K562 (cell line): ENCODE measurements around the gene HSD17B11. TPM values are rescaled to one million over a fixed set of nuclear protein-coding genes. Genes with fewer than 3 reads are reported as not detected.

ENCODE experiments used
- ATAC-seq: fragments of 200-7000 bp; cut with Tn5 transposase; 3 replicates; pipeline ENCODE4 v1.9.1; 2020; ENCODE audit warnings: moderate library complexity
- BruUV-seq: library from RNA; stranded (reverse); fragments of 400-500 nt; replicated peaks from 2 replicates; lab custom pipeline; 2021; lab: Mats Ljungman, UMichigan
- CTCF ChIA-PET: fragments of 300-600 bp; formaldehyde crosslinking; extraction: SDS; loops from one replicate; lab custom pipeline; 2021; ENCODE audit warnings: low intra/inter-chr PET ratio; lab: Yijun Ruan, JAX
- POLR2A ChIA-PET: fragments of 300-600, 350-650 bp; sonication (Branson Sonifier 250); formaldehyde crosslinking; extraction: SDS; loops from one replicate; lab custom pipeline; 2021; ENCODE audit warnings: antibody characterized with exemption, inconsistent platforms; lab: Yijun Ruan, JAX
- DNase-seq, 4 experiments: peaks; one replicate each; pipeline versions ENCODE4 v3.0.0 to v3.0.0-alpha.2; 2011 to 2018; ENCODE audit warnings: low spot score in 3 of 4, mixed read lengths in 3 of 4; ENCODE audit errors: extremely low read depth in 1 of 4
- FAIRE-seq: peaks from 2 replicates; lab custom pipeline; 2011; peaks lifted over from hg19 to GRCh38; lab: Jason Lieb, UNC
- H2AFZ ChIP-seq: 2 replicates; pipeline ENCODE4 v1.6.0; 2011; ENCODE audit warnings: low read depth, low read length, control low read depth, inconsistent platforms
- H3K27ac ChIP-seq: fragments of 200-600 bp; 3 replicates; pipeline ENCODE4 v1.8.0; 2011; ENCODE audit warnings: low read depth, mild to moderate bottlenecking, control low read depth, inconsistent platforms, low read length, moderate library complexity, mixed read lengths; ENCODE audit errors: extremely low read depth
- H3K27me3 ChIP-seq, 2 experiments: fragments of 300-600 bp in 1 of 2; 2 replicates in 1 of 2; 3 replicates in 1 of 2; pipeline versions ENCODE4 v1.6.0 to v1.8.0; 2011; ENCODE audit warnings: inconsistent platforms in 2 of 2, low read length in 2 of 2, mild to moderate bottlenecking in 1 of 2, mixed read lengths in 1 of 2, moderate library complexity in 1 of 2; ENCODE audit not compliant: control insufficient read depth in 2 of 2, insufficient read depth in 2 of 2
- H3K36me3 ChIP-seq: fragments of 300-600 bp; 3 replicates; pipeline ENCODE4 v1.8.0; 2011; ENCODE audit warnings: mild to moderate bottlenecking, low read length, inconsistent platforms; ENCODE audit not compliant: control insufficient read depth, insufficient read depth
- H3K4me1 ChIP-seq, 2 experiments: fragments of 200-600 bp in 1 of 2; replicated peaks in 1 of 2; 2 replicates in 1 of 2; 3 replicates in 1 of 2; pipeline versions ENCODE4 v1.5.1 to v1.8.0; 2011; ENCODE audit warnings: inconsistent platforms in 2 of 2, low read length in 2 of 2, mild to moderate bottlenecking in 1 of 2, mixed read lengths in 1 of 2, moderate library complexity in 1 of 2; ENCODE audit not compliant: control insufficient read depth in 2 of 2, insufficient read depth in 2 of 2
- H3K4me2 ChIP-seq: 2 replicates; pipeline ENCODE4 v1.6.1; 2011; ENCODE audit warnings: low read length, control low read depth, inconsistent platforms, mixed read lengths; ENCODE audit not compliant: insufficient read depth
- H3K4me3 ChIP-seq: fragments of 200-600 bp; sonication (generic), shearing (Covaris generic); 2 replicates; pipeline ENCODE4 v1.5.1; 2016; ENCODE audit warnings: control low read depth, inconsistent platforms
- H3K79me2 ChIP-seq: fragments of 200-600 bp; 3 replicates; pipeline ENCODE4 v1.8.0; 2011; ENCODE audit warnings: low read length, inconsistent platforms; ENCODE audit not compliant: control insufficient read depth, insufficient read depth
- H3K9ac ChIP-seq, 2 experiments: 2 replicates each; pipeline versions ENCODE4 v1.6.0 to v1.6.1; 2011; ENCODE audit warnings: low read depth in 2 of 2, low read length in 2 of 2, control low read depth in 1 of 2, inconsistent platforms in 1 of 2, mild to moderate bottlenecking in 1 of 2, mixed read lengths in 1 of 2; ENCODE audit not compliant: insufficient read depth in 1 of 2
- H3K9me1 ChIP-seq: one replicate; pipeline ENCODE4 v1.6.0; 2011; ENCODE audit warnings: inconsistent platforms, mild to moderate bottlenecking, low read length, moderate library complexity; ENCODE audit not compliant: control insufficient read depth, insufficient read depth
- H3K9me3 ChIP-seq: replicated peaks from 2 replicates; pipeline ENCODE4 v1.5.1; 2011; ENCODE audit warnings: low read depth, low read length, inconsistent platforms; ENCODE audit not compliant: control insufficient read depth, insufficient read depth
- H4K20me1 ChIP-seq: replicated peaks from 2 replicates; pipeline ENCODE4 v1.6.1; 2011; ENCODE audit warnings: low read length, inconsistent platforms, mixed read lengths; ENCODE audit not compliant: control insufficient read depth, insufficient read depth
- HOXB6 ChIP-seq: fragments of 250-450 bp; sonication (Bioruptor Pico); IDR thresholded peaks from 2 replicates; pipeline ENCODE4 v1.5.1; 2022; ENCODE audit warnings: mild to moderate bottlenecking, borderline replicate concordance
- PKNOX1 ChIP-seq: fragments of 450-650 bp; IDR thresholded peaks from 2 replicates; pipeline ENCODE4 v1.6.1; 2016
- SPI1 ChIP-seq: IDR thresholded peaks from 2 replicates; pipeline ENCODE4 v1.6.1; 2011; ENCODE audit warnings: low read depth, low read length, control low read depth, borderline replicate concordance
- ZBTB40 ChIP-seq, 2 experiments: fragments of 450-650 bp in 1 of 2; sonication (generic) in 1 of 2; formaldehyde crosslinking in 1 of 2; IDR thresholded peaks; 2 replicates each; pipeline versions ENCODE4 v1.7.1 to v1.9.0; 2016 to 2022; ENCODE audit warnings: inconsistent platforms in 1 of 2, mild to moderate bottlenecking in 1 of 2, missing genetic modification reagents in 1 of 2
- WGBS: fragments of 100-300 bp; shearing (Covaris generic); methylation state at CpG from one replicate; pipeline ENCODE4 v1.1.6; 2016; ENCODE audit warnings: low coverage, mixed read lengths; ENCODE audit not compliant: insufficient coverage; ENCODE audit errors: missing lambda C conversion rate; 5-methylcytosine and 5-hydroxymethylcytosine counted together
- in situ Hi-C: fragments of 300-500 bp; cut with MboI; formaldehyde crosslinking; loops from 4 replicates; pipeline ENCODE4 v1.15.0; 2018; ENCODE audit warnings: inconsistent platforms, mixed read lengths
- intact Hi-C: fragments of 100-400 bp; cut with micrococcal nuclease; formaldehyde crosslinking; loops from 2 replicates; pipeline ENCODE4 v1.14.2; 2022
- polyA plus RNA-seq, 8 experiments: library from polyadenylated mRNA; depleted of rRNA in 4 of 8; stranded (reverse) in 5 of 8; unstranded in 3 of 8; fragments of >200 nt; fragmentation: Nextera tagmentation in 2 of 8; fragmentation: Illumina TruSeq in 1 of 8; extraction: Ambion mirVana in 2 of 8; extraction: Trizol in 1 of 8; gene quantifications; 2 replicates each; pipeline versions ENCODE4 v1.2.1 to v1.2.3, GENCODE V29; 2011 to 2014; ENCODE audit warnings: inconsistent platforms in 1 of 8, missing spikeins in 1 of 8
- total RNA-seq, 7 experiments: library from RNA; depleted of rRNA in 6 of 7; stranded (reverse); fragments of >200 nt in 6 of 7; fragmentation: Illumina TruSeq in 2 of 7; extraction: Trizol in 2 of 7; gene quantifications; 2 replicates each; pipeline versions ENCODE4 v1.2.1 to v1.2.3, GENCODE V29; 2011 to 2021; ENCODE audit warnings: low replicate concordance in 1 of 7

The HSD17B11 gene
- total and polyA plus RNA-seq, 9 of the 15 experiments (the other 6 are each of a cell fraction or from before 2014, with no cell fraction given) = 26.0 to 108 (median 81.0) TPM

GRCh38 chr4:87406462-87406861, 15.5 kb upstream of the HSD17B11 start:
- Histone ChIP-seq H3K36me3 (no peaks in the 10 kb centered on the region), H3K9me3 (no peaks in the 10 kb centered on the region), H3K79me2 (no peaks in the 10 kb centered on the region), H3K9ac (no peak overlapping the region), H2AFZ (peak overlapping the region; percentile 48), H3K9me1 (no peaks in the 10 kb centered on the region), H3K27ac (no peak overlapping the region), H3K27me3 (no peaks in the 10 kb centered on the region; a peak in 1 of 5 replicates), H4K20me1 (no peaks in the 10 kb centered on the region), H3K4me3 (no peak overlapping the region), H3K4me1 (peaks cover 0 to 3% of the 10 kb centered on the region in 2 experiments; a peak in 3 of 5 replicates), H3K4me2 (no peak overlapping the region)
- DNase-seq (no peak), ATAC-seq (peak; percentile 64), FAIRE-seq (no peak)
- in situ Hi-C loops (no loop called here), intact Hi-C loops (no loop called here)
- 0 out of 2 replicates have a peak, but pooled peaks have one; percentile 5 for TF ChIP-seq SPI1
- TF ChIP-seq PKNOX1 = 0 out of 2 replicates have a peak, but pooled peaks have one; percentile 30
- peak; percentile 72 for TF ChIP-seq ZBTB40 (IDR thresholded peaks at IDR 0.05)
- no peak for TF ChIP-seq ZBTB40 (CRISPR knock-in tag; IDR thresholded peaks at IDR 0.05)
- no peak for TF ChIP-seq HOXB6 (CRISPR knock-in tag)
- ChIA-PET CTCF (no interaction called here), POLR2A (no interaction called here)
- 15% methylated on average over 6 of the region's 6 CpGs for WGBS
- no TSS peak for BruUV-seq
